GM13976 (cell line): ENCODE results near the gene NUDT17.
"Not testable (repeated sequence)": the region's sequence is repeated elsewhere in the genome, so short reads cannot be mapped to it uniquely, and the experiment has no call there.

Experiments used
- DNase-seq: peaks from one replicate; pipeline ENCODE4 v3.0.0; 2012; ENCODE audit warnings: low spot score
- CTCF ChIP-seq: IDR thresholded peaks from 2 replicates; pipeline ENCODE4 v1.5.1; 2012; ENCODE audit warnings: borderline replicate concordance, mild to moderate bottlenecking; ENCODE audit not compliant: insufficient read depth; ENCODE audit errors: extremely low read depth, missing control alignments, control extremely low read depth
- in situ Hi-C: fragments of 300-500 bp; cut with MboI; formaldehyde crosslinking; loops from one replicate; pipeline ENCODE4 v1.12.0; 2022; ENCODE audit warnings: low sequenced_read_pairs, mixed read lengths, inconsistent platforms; ENCODE audit not compliant: unreplicated experiment

NUDT17 gene

GRCh38 chr1:145828367-145829026 lies 16.9 kb upstream of the NUDT17 start:
- no peak for TF ChIP-seq CTCF
- peak; percentile 63 for DNase-seq
- in situ Hi-C loops, result loop anchor here (5.0 kb wide), 1 partner anchor 51 kb away; no protein-coding TSS in a partner anchor

- not testable (repeated sequence) for DNase-seq
- in situ Hi-C loops, result loop anchor here (10.0 kb wide), 1 partner anchor 164 kb away; the partner anchor contains the start of gene TXNIP
These were observed 14.6 kb upstream of the NUDT17 start for GRCh38 chr1:145830810-145831209.

GRCh38 chr1:145837656-145838055 lies 7.8 kb upstream of the NUDT17 start:
- no peak for TF ChIP-seq CTCF
- in situ Hi-C loops, result loop anchor here (10.0 kb wide), 1 partner anchor 157 kb away; the partner anchor contains the start of gene TXNIP

GRCh38 chr1:145843031-145843430 lies 2.4 kb upstream of the NUDT17 start:
- in situ Hi-C loops, result no loop called here
- no peak for TF ChIP-seq CTCF
- no peak for DNase-seq

More at GRCh38 chr1:145837656-145838055, 7.8 kb upstream of the NUDT17 start:
- DNase-seq, result no peak

GRCh38 chr1:145845144-145845513 lies 301 bp upstream of the NUDT17 start:
- in situ Hi-C loops, result no loop called here
- no peak for TF ChIP-seq CTCF
- peak; percentile 72 for DNase-seq

GRCh38 chr1:145846201-145846612 lies 777 bp downstream of the NUDT17 start:
- peak; percentile 75 for DNase-seq
- TF ChIP-seq CTCF, result peak; percentile 37
- in situ Hi-C loops, result no loop called here

GRCh38 chr1:145847827-145848226 lies 2.4 kb downstream of the NUDT17 start:
- in situ Hi-C loops, result no loop called here
- DNase-seq, result no peak
- TF ChIP-seq CTCF, result no peak
